NCI-H2081 (cell line): Measurements from ENCODE around the gene POFUT2.

ENCODE experiments used
- DNase-seq, 2 experiments: peaks; one replicate each; lab custom pipeline; 2025; lab: John Stamatoyannopoulos, UW

POFUT2 gene

GRCh38 chr21:45262616-45263015 is 25.1 kb downstream of the POFUT2 start:
- no peak for DNase-seq

- no peak for DNase-seq
Measured at GRCh38 chr21:45262041-45262581, 25.6 kb downstream of the POFUT2 start.

GRCh38 chr21:45261093-45261492 is 26.6 kb downstream of the POFUT2 start:
- no peak for DNase-seq

- DNase-seq, result no peak
Measured at GRCh38 chr21:45260191-45260825, 27.4 kb downstream of the POFUT2 start.

GRCh38 chr21:45259206-45259840 is 28.4 kb downstream of the POFUT2 start:
- no peak for DNase-seq

GRCh38 chr21:45258466-45258865 is 29.2 kb downstream of the POFUT2 start:
- DNase-seq, result no peak

GRCh38 chr21:45257673-45258341 is 29.9 kb downstream of the POFUT2 start:
- no peak for DNase-seq

- no peak for DNase-seq
Measured at GRCh38 chr21:45256912-45257672, 30.6 kb downstream of the POFUT2 start.

- no peak for DNase-seq
Measured at GRCh38 chr21:45256021-45256911, 31.4 kb downstream of the POFUT2 start.

- peak in 1 of 2 experiments; percentile 26 for DNase-seq
Measured at GRCh38 chr21:45255381-45256020, 32.2 kb downstream of the POFUT2 start.

- DNase-seq, result no peak
Measured at GRCh38 chr21:45254460-45254930, 33.2 kb downstream of the POFUT2 start.

- no peak for DNase-seq
Measured at GRCh38 chr21:45253633-45254459, 33.8 kb downstream of the POFUT2 start.

- no peak for DNase-seq
Measured at GRCh38 chr21:45253180-45253579, 34.5 kb downstream of the POFUT2 start.

- no peak for DNase-seq
Measured at GRCh38 chr21:45252448-45252925, 35.2 kb downstream of the POFUT2 start.

- no peak for DNase-seq
Measured at GRCh38 chr21:45251635-45252447, 35.9 kb downstream of the POFUT2 start.

GRCh38 chr21:45250914-45251634 is 36.6 kb downstream of the POFUT2 start:
- no peak for DNase-seq

- no peak for DNase-seq
Measured at GRCh38 chr21:45250272-45250671, 37.4 kb downstream of the POFUT2 start.

- DNase-seq, result no peak
Measured at GRCh38 chr21:45249626-45250025, 38.1 kb downstream of the POFUT2 start.
